GM13976 (cell line): ENCODE measurements around the gene CDA.

Experiments
- DNase-seq: peaks from one replicate; pipeline ENCODE4 v3.0.0; 2012; ENCODE audit warnings: low spot score
- CTCF ChIP-seq: IDR thresholded peaks from 2 replicates; pipeline ENCODE4 v1.5.1; 2012; ENCODE audit warnings: borderline replicate concordance, mild to moderate bottlenecking; ENCODE audit not compliant: insufficient read depth; ENCODE audit errors: extremely low read depth, missing control alignments, control extremely low read depth
- in situ Hi-C: fragments of 300-500 bp; cut with MboI; formaldehyde crosslinking; loops from one replicate; pipeline ENCODE4 v1.12.0; 2022; ENCODE audit warnings: low sequenced_read_pairs, mixed read lengths, inconsistent platforms; ENCODE audit not compliant: unreplicated experiment

Gene CDA

GRCh38 chr1:20625176-20626097 lies 36.5 kb downstream of the CDA start:
- in situ Hi-C loops = no loop called here
- DNase-seq = no peak
- no peak for TF ChIP-seq CTCF

GRCh38 chr1:20626098-20626427 lies 37.2 kb downstream of the CDA start:
- DNase-seq = no peak
- TF ChIP-seq CTCF = no peak
- in situ Hi-C loops = no loop called here

- no peak for DNase-seq
- in situ Hi-C loops = no loop called here
These were observed 37.6 kb downstream of the CDA start for GRCh38 chr1:20626524-20626923.

GRCh38 chr1:20630729-20631128 lies 41.8 kb downstream of the CDA start:
- no peak for TF ChIP-seq CTCF
- no peak for DNase-seq
- in situ Hi-C loops = no loop called here

More at GRCh38 chr1:20626524-20626923, 37.6 kb downstream of the CDA start:
- TF ChIP-seq CTCF = no peak

- in situ Hi-C loops = no loop called here
- DNase-seq = no peak
- no peak for TF ChIP-seq CTCF
These were observed 43.5 kb downstream of the CDA start for GRCh38 chr1:20632386-20632785.

GRCh38 chr1:20633190-20634064 lies 44.5 kb downstream of the CDA start, which contains the start of gene PINK1:
Gene PINK1 (plus strand): TSS chr1:20633458. CDS start chr1:20633549, 91 bp downstream.
- TF ChIP-seq CTCF = peak; percentile 99
- DNase-seq = peak; percentile 92
- in situ Hi-C loops = no loop called here
